ENCODE measurements around the gene BICRAL.
A peak's percentile ranks its signal among the peaks of the same experiment; 100 is the strongest.

BICRAL gene

DNA sequence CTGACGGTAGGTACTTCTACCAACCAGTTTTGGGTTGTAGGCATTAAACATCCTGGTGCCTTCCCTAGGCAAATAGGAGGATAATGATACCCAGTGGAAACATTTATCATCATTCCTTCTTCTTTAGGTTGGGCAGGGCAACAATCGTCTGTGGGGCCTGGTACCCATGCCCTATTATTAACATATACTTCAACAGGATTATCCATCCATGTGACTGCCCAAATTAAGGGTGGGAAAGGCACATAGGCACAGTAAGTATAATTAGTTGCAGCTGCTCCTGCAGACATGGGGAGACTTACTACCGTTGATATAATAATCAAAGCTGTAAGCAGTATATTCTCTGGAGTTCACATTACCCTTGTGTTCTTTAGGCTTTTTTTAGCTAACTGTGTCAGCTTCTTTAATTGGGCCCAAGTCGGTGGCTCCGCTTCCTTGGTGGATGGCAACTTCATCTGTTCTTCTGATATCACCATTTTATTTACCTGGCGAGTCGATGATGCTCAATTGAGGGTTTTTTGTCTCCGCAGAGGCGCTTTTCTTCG lies 114.4 kb downstream of the BICRAL start:
- no peak for DNase-seq
- TF ChIP-seq GATA1 (IDR thresholded peaks at IDR 0.05; ENCODE audit: low read depth, low read length) (no peak), POLR2A (IDR thresholded peaks at IDR 0.05; ENCODE audit: low read length) (no peak)

DNA sequence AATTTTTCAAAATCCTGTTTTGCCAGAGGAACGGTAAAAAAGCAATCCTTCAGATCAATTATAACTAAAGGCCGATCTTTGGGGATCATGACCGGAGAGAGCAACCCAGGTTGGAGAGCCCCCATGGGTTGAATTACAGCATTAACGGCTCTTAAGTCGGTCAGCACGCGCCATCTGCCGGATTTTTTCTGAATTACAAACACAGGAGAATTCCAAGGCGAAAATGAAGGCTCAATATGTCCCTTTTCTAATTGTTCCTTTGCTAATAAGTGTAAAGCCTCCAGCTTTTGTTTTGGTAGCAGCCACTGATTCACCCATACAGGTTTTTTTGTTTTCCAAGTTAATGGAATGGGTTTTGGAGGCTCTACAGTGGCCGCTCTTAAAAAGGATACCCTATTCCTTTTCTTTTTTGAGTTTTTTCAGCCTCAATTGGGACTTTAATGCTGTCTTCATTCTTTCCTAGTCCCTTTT lies 117.1 kb downstream of the BICRAL start:
- peak; percentile 85 to 91 for DNase-seq
- TF ChIP-seq POLR2A (IDR thresholded peaks at IDR 0.05; ENCODE audit: low read length) (no peak), GATA1 (IDR thresholded peaks at IDR 0.05; ENCODE audit: low read depth, low read length) (no peak)

DNA sequence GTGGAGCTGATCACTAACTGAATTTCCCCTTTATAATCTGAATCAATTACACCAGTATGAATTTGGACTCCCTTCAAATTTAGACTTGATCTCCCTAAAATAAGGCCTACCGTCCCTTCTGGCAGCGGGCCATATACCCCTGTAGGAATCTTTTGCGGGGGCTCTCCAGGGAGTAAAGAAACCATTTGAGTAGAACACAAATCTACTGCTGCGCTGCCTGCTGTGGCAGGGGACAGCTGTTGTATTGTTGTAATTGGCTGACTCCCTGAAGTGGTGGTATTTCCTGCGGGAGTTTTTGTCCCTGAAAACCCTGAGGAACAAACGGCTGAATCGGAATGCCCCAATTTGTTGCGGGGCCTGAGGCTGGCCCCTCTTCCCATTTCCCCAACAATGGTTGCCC lies 118.0 kb downstream of the BICRAL start:
- TF ChIP-seq POLR2A (IDR thresholded peaks at IDR 0.05; ENCODE audit: low read length) (no peak), GATA1 (IDR thresholded peaks at IDR 0.05; ENCODE audit: low read depth, low read length) (no peak)
- no peak for DNase-seq

DNA sequence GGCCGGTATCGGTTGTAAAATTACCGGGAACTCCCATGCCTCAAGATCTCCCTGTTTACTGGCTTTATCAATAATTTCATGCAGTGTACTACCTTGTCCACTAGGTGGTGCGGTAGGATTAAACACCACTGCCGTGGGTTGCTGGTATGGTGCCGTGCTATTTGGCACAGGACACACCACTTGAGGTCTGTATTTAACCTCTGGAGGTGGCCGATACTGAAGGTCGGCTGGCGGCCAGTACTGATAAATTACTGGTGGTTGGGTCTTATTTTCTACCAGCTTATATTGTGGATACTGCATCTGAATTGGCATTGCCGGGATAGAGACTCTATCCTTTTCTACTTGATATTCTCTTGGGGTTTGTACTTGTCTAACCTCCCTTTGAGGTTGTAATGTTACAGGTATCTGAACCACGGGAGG lies 119.7 kb downstream of the BICRAL start:
- TF ChIP-seq POLR2A (IDR thresholded peaks at IDR 0.05; ENCODE audit: low read length) = no peak
- no peak for TF ChIP-seq GATA1 (IDR thresholded peaks at IDR 0.05; ENCODE audit: low read depth, low read length)
- DNase-seq = peak; percentile 93 to 94

DNA sequence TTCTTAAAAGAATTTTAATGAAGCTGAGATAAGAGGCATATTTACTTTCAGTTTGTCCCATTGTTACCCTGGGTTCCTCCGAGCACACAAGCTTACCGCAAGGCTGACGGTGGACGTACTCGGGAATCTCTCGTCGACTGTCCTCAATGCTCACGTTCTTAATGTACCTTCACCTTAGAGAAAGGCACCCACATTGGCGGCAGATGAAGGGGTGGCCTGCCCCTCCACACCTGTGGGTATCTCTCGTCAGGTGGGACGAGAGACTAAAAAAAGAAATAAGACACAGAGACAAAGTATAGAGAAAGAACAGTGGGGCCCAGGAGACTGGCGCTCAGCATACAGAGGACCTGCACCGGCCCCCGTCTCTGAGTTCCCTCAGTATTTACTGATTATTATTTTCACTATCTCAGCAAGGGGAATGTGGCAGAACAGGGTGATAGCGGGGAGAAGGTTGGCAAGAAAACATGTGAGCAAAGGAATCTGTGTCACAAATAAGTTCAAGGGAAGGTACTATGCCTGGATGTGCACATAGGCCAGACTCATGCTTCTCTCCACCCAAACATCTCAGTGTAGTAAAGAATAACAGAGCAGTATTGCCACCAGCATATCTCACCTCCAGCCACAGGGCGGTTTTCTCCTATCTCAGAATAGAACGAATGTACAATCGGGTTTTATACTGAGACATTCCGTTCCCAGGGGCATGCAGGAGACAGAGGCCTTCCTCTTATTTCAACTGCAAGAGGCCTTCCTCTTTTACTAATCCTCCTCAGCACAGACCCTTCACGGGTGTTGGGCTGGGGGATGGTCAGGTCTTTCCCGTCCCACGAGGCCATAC lies 120.8 kb downstream of the BICRAL start:
- peak in 1 of 2 experiments; percentile 28 for DNase-seq

DNA sequence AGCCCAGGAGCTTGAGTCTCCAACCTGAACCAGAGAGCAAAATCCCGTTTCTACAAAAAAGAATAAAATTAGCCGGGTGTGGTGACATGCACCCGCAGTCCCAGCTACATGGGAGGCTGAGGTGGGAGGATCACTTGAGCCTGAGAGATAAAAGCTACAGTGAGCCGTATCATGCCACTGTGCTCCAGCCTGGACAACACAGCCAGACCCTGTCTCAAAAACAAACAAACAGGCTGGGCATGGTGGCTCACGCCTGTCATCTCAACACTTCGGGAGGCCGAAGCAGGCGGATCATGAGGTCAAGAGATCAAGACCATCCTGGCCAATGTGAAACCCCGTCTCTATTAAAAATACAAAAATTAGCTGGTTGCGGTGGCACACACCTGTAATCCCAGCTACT lies 122.6 kb downstream of the BICRAL start:
- DNase-seq = no peak
- TF ChIP-seq POLR2A (IDR thresholded peaks at IDR 0.05; ENCODE audit: low read length) (no peak), GATA1 (IDR thresholded peaks at IDR 0.05; ENCODE audit: low read depth, low read length) (no peak)

DNA sequence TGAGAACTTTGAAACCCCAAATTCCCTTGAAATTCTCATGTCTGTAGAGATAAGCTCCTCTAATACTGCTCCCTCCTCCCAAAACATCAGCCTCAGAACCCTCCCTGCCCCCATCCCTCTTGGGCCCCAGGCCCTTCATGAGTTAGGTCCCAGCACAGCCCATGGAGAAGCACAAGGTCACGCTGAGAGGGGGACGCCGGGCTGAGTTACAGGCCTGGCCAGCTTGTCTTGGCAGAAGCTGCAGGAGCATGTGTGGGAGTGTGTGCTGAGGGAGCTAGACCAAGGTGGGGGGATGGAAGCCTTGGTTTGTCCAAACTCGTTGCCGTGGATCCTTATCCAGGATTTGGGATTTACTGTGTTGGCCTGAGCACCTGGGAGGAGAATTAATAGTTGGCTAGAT lies 125.5 kb downstream of the BICRAL start:
- no peak for DNase-seq
- TF ChIP-seq POLR2A (IDR thresholded peaks at IDR 0.05; ENCODE audit: low read length) (no peak), GATA1 (IDR thresholded peaks at IDR 0.05; ENCODE audit: low read depth, low read length) (no peak)

DNA sequence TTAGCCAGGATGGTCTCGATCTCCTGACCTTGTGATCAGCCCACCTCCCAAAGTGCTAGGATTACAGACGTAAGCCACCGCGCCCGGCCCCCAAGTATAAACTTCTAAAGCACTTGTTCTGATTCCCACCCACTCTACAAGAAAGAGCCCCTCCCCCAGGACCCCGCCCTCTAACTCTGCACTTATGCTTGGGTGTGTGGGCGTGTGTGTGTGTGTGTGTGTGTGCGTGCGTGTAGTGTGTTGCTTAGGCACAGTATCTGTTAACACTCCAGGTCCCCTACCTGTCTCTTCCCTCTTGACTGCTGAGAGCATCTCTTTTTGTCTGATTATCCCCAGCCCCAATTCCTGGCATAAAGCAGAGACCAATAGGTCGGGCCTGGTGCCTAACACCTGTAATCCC lies 128.0 kb downstream of the BICRAL start:
- no peak for DNase-seq
- TF ChIP-seq POLR2A (IDR thresholded peaks at IDR 0.05; ENCODE audit: low read length) = no peak

DNA sequence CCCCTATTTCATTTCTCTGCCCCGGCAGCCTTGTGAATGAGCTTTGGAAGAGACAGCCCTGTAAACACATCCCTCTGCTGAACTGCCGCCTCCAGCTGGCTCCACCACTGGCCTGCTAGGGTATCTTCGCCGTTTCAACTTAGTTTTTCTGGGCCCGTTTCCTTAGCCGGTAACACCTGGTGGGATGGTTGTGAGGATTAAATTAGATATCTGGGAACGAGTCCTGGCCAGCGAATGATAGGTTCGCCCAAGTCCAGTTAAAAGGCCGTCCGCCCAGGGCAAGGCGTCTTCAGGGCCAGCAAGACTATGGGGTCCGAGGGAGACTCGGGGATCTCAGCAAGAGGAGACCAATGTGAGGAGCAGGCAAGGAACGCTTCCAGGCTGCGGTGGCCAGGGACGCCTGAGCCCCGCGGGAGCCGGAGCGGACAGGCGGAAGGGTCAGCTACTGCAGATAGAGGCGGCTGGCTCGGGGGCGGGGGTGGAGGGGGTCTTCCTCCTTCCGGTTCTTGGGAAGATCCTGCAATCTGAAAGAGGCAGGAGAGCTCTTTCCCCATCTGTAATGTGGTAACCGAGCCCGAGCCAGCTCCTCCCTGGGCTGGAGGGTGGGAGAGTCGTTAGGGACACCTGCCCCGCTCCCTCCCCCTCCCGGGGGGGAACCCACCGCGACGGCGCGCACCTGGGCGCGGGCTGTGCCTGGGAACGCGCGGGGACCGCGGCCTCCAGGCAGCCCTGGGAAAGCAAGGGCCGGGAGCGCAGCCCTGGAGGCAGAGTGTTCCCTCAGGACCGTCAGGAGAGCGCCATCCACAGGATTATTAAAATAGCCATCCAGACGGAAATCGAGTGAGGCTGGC lies 129.5 kb downstream of the BICRAL start:
- no peak for DNase-seq
- no peak for TF ChIP-seq POLR2A (IDR thresholded peaks at IDR 0.05; ENCODE audit: low read length)

DNA sequence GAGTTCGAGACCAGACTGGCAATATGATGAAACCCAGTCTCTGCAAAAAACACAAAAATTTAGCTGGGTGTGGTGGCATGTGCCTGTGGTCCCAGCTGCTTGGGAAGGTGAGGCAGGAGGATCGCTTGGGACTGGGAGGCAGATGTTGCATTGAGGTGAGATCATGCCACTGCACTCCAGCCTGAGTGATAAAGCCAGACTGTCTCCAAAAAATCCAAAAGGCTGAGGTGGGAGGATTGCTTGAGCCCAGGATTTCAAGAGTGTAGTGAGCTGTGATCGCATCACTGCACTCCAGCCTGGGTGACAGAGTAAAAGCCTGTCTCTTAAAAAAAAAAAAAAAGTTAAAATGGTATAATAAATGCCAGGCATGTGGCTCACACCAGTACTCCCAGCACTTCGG lies 132.7 kb downstream of the BICRAL start:
- DNase-seq = no peak
- TF ChIP-seq GATA1 (IDR thresholded peaks at IDR 0.05; ENCODE audit: low read depth, low read length) (no peak), POLR2A (IDR thresholded peaks at IDR 0.05; ENCODE audit: low read length) (no peak)

DNA sequence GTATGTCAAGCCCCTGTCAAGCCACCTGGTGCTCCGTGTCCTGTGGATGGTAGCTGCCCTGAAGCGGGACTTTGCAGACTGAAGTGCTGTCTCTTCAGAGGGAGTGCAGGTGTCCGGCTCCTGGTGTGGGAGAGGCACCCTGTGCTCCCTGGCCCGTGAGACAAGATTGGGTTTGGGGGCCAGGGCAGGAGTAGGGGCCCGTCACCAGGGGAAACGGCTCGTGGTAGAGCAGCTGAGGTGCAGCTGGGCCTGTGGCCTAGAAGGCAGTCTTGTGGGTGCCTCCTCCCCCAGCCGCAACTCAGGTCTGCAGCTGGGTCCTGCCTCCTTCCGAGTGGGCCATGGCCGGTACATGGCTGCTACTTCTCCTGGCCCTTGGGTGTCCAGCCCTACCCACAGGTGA lies 133.9 kb downstream of the BICRAL start, which contains the start of gene PTCRA:
TSS of gene PTCRA (plus strand) at position 322 of the 400 bp plus-strand sequence. CDS start at position 339, 17 bp downstream.
- TF ChIP-seq POLR2A (IDR thresholded peaks at IDR 0.05; ENCODE audit: low read length) (no peak), GATA1 (IDR thresholded peaks at IDR 0.05; ENCODE audit: low read depth, low read length) (no peak)
- DNase-seq = no peak

DNA sequence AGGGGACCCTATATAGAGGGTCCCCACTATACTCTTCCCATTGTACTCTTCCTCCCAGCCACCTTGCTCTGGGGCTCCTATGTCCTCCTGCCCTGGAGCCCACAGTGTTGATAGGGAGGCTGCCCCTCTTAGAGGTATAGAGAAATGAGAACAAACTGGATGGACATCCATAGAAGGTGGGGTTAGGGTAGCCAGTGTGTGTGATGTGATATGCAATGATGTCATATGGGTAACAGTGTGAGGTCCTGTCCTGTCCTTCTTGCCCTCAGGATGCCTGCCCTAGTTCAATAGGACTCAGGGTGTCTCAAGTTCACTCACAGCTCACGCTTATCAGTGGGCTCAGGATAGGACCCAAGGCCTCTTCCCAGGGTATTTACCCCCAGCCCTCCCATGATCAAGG lies 134.4 kb downstream of the BICRAL start:
- TF ChIP-seq POLR2A (IDR thresholded peaks at IDR 0.05; ENCODE audit: low read length) (no peak), GATA1 (IDR thresholded peaks at IDR 0.05; ENCODE audit: low read depth, low read length) (no peak)
- DNase-seq = no peak

Measured in erythroblast (primary cell).